Stomach smooth muscle (tissue), 2 donors: ENCODE measurements around the gene SLC15A1.
"Not testable (repeated sequence)": the region's sequence is repeated elsewhere in the genome, so short reads cannot be mapped to it uniquely, and the experiment has no call there.

Source experiments
- H3K27ac ChIP-seq: one replicate; pipeline ENCODE4 v1.7.0; 2013; ENCODE audit warnings: mild to moderate bottlenecking, low read length, inconsistent platforms
- H3K27me3 ChIP-seq, 2 donors: one replicate each; pipeline ENCODE4 v1.7.0; 2013; ENCODE audit warnings: low read length in 2 of 2; ENCODE audit not compliant: insufficient read depth in 2 of 2, control insufficient read depth in 1 of 2
- H3K36me3 ChIP-seq, 2 donors: one replicate each; pipeline ENCODE4 v1.7.0; 2013; ENCODE audit warnings: low read length in 2 of 2; ENCODE audit not compliant: control insufficient read depth in 2 of 2, insufficient read depth in 2 of 2
- H3K4me1 ChIP-seq: one replicate; pipeline ENCODE4 v1.7.0; 2013; ENCODE audit warnings: low read length; ENCODE audit not compliant: control insufficient read depth, insufficient read depth
- H3K4me3 ChIP-seq, 2 donors: one replicate each; pipeline ENCODE4 v1.7.0; 2013; ENCODE audit warnings: low read length in 2 of 2
- H3K9ac ChIP-seq, 2 donors: one replicate each; pipeline ENCODE4 v1.7.0; 2013; ENCODE audit warnings: low read length in 2 of 2, mild to moderate bottlenecking in 1 of 2
- H3K9me3 ChIP-seq, 2 donors: one replicate each; pipeline ENCODE4 v1.7.0; 2013; ENCODE audit warnings: low read length in 2 of 2; ENCODE audit not compliant: control insufficient read depth in 2 of 2
- donor health status: healthy.
- donor health status: Pancreatic carcinoma.

Gene SLC15A1

GRCh38 chr13:98648141-98648540 lies 104.3 kb downstream of the SLC15A1 start:
- no peak overlapping the region for H3K9ac ChIP-seq
- no peaks in the 10 kb centered on the region for H3K36me3 ChIP-seq
- H3K9me3 ChIP-seq, result no peaks in the 10 kb centered on the region
- H3K27ac ChIP-seq, result no peak overlapping the region
- no peak overlapping the region for H3K4me3 ChIP-seq
- no peaks in the 10 kb centered on the region for H3K27me3 ChIP-seq
- H3K4me1 ChIP-seq, result no peaks in the 10 kb centered on the region

- Histone ChIP-seq H3K4me3 (no peak overlapping the region), H3K27me3 (no peaks in the 10 kb centered on the region), H3K9ac (no peak overlapping the region), H3K27ac (no peak overlapping the region), H3K9me3 (no peaks in the 10 kb centered on the region), H3K4me1 (no peaks in the 10 kb centered on the region), H3K36me3 (no peaks in the 10 kb centered on the region)
These were observed 105.4 kb downstream of the SLC15A1 start for GRCh38 chr13:98647121-98647520.

GRCh38 chr13:98643479-98643878 lies 109.0 kb downstream of the SLC15A1 start:
- H3K9me3 ChIP-seq, result no peaks in the 10 kb centered on the region

GRCh38 chr13:98641075-98641474 lies 111.4 kb downstream of the SLC15A1 start:
- H3K4me1 ChIP-seq, result no peaks in the 10 kb centered on the region
- H3K36me3 ChIP-seq, result no peaks in the 10 kb centered on the region
- H3K27ac ChIP-seq, result no peak overlapping the region
- no peak overlapping the region for H3K4me3 ChIP-seq
- H3K9ac ChIP-seq, result no peak overlapping the region
- H3K9me3 ChIP-seq, result no peaks in the 10 kb centered on the region
- no peaks in the 10 kb centered on the region for H3K27me3 ChIP-seq

More at GRCh38 chr13:98643479-98643878, 109.0 kb downstream of the SLC15A1 start:
- H3K36me3 ChIP-seq, result no peaks in the 10 kb centered on the region
- no peak overlapping the region for H3K9ac ChIP-seq
- no peak overlapping the region for H3K27ac ChIP-seq
- no peak overlapping the region for H3K4me3 ChIP-seq
- no peaks in the 10 kb centered on the region for H3K27me3 ChIP-seq
- no peaks in the 10 kb centered on the region for H3K4me1 ChIP-seq

- H3K27me3 ChIP-seq, H3K4me1 ChIP-seq, H3K4me3 ChIP-seq, H3K27ac ChIP-seq, H3K9me3 ChIP-seq, H3K9ac ChIP-seq, H3K36me3 ChIP-seq: not testable (repeated sequence)
These were observed 112.7 kb downstream of the SLC15A1 start for GRCh38 chr13:98639785-98640184.

GRCh38 chr13:98638352-98638751 lies 114.1 kb downstream of the SLC15A1 start:
- H3K36me3 ChIP-seq, H3K9me3 ChIP-seq, H3K27me3 ChIP-seq, H3K27ac ChIP-seq, H3K4me3 ChIP-seq, H3K9ac ChIP-seq, H3K4me1 ChIP-seq: not testable (repeated sequence)
